MM.1S (cell line): ENCODE results near the gene CTCF.

Source experiments
- DNase-seq: peaks from one replicate; pipeline ENCODE4 v3.0.0-alpha.2; 2015
- H2AFZ ChIP-seq: fragments of 300-600 bp; sonication (generic); 2 replicates; pipeline ENCODE4 v1.6.0; 2016; ENCODE audit warnings: antibody characterized with exemption, low read length
- H3F3A ChIP-seq: fragments of 300-600 bp; sonication (generic); 2 replicates; pipeline ENCODE4 v1.6.1; 2016; ENCODE audit warnings: mild to moderate bottlenecking, antibody characterized with exemption, low read length, moderate library complexity, mixed read lengths; ENCODE audit not compliant: insufficient read depth
- H3K27ac ChIP-seq: fragments of 300-600 bp; sonication (generic); 2 replicates; pipeline ENCODE4 v1.5.1; 2016; ENCODE audit warnings: mild to moderate bottlenecking, low read length
- H3K27me3 ChIP-seq: fragments of 300-600 bp; sonication (generic); replicated peaks from 2 replicates; pipeline ENCODE4 v1.6.0; 2016; ENCODE audit warnings: low read length; ENCODE audit not compliant: insufficient read depth
- H3K36me3 ChIP-seq: fragments of 300-600 bp; sonication (generic); replicated peaks from 2 replicates; pipeline ENCODE4 v1.6.1; 2016; ENCODE audit warnings: mild to moderate bottlenecking, low read length, mixed read lengths; ENCODE audit not compliant: insufficient read depth
- H3K4me1 ChIP-seq: fragments of 300-600 bp; sonication (generic); 2 replicates; pipeline ENCODE4 v1.6.1; 2016; ENCODE audit warnings: low read length, mixed read lengths
- H3K4me2 ChIP-seq: fragments of 300-600 bp; sonication (generic); 2 replicates; pipeline ENCODE4 v1.6.0; 2016; ENCODE audit warnings: low read depth, low read length
- H3K4me3 ChIP-seq: fragments of 300-600 bp; sonication (generic); 2 replicates; pipeline ENCODE4 v1.5.1; 2016; ENCODE audit warnings: low read length, mixed read lengths
- H3K79me2 ChIP-seq: fragments of 300-600 bp; sonication (generic); 2 replicates; pipeline ENCODE4 v1.6.1; 2016; ENCODE audit warnings: mixed run types, low read length, mixed read lengths
- H3K9ac ChIP-seq: fragments of 300-600 bp; sonication (generic); 2 replicates; pipeline ENCODE4 v1.6.1; 2016; ENCODE audit warnings: low read length, mixed read lengths
- H3K9me2 ChIP-seq: fragments of 300-600 bp; sonication (generic); replicated peaks from 2 replicates; pipeline ENCODE4 v1.6.1; 2016; ENCODE audit warnings: mild to moderate bottlenecking, low read length, mixed read lengths; ENCODE audit not compliant: insufficient read depth
- H3K9me3 ChIP-seq: fragments of 300-600 bp; sonication (generic); replicated peaks from 2 replicates; pipeline ENCODE4 v1.6.1; 2016; ENCODE audit warnings: mild to moderate bottlenecking, low read length, mixed read lengths; ENCODE audit not compliant: insufficient read depth
- H4K20me1 ChIP-seq: fragments of 300-600 bp; sonication (generic); 2 replicates; pipeline ENCODE4 v1.6.1; 2016; ENCODE audit warnings: mild to moderate bottlenecking, low read length, moderate library complexity, mixed read lengths; ENCODE audit not compliant: insufficient read depth
- CTCF ChIP-seq: fragments of 300-600 bp; sonication (generic); IDR thresholded peaks from 2 replicates; pipeline ENCODE4 v1.5.1; 2016; ENCODE audit warnings: antibody characterized with exemption, low read length, mixed read lengths
- EZH2 ChIP-seq: fragments of 300-600 bp; sonication (generic); optimal IDR thresholded peaks from 2 replicates; pipeline ENCODE3; 2017; ENCODE audit warnings: low read depth, mild to moderate bottlenecking, antibody characterized with exemption, low read length, mixed read lengths
- EZH2phosphoT487 ChIP-seq: fragments of 300-600 bp; sonication (generic); IDR thresholded peaks from 2 replicates; pipeline ENCODE4 v1.6.1; 2018; ENCODE audit warnings: antibody characterized with exemption, low read length

Gene CTCF

GRCh38 chr16:67632415-67633172 lies 70.3 kb downstream of the CTCF start:
- Histone ChIP-seq H3K9ac (no peak overlapping the region), H3K4me3 (no peak overlapping the region), H3K36me3 (peaks cover 9% of the 10 kb centered on the region; the same call in 1 of the 2 replicates), H3K4me1 (no peaks in the 10 kb centered on the region), H3K27ac (no peak overlapping the region), H3K4me2 (no peak overlapping the region), H3K27me3 (no peaks in the 10 kb centered on the region), H2AFZ (no peak overlapping the region), H3K9me3 (no peaks in the 10 kb centered on the region), H4K20me1 (no peaks in the 10 kb centered on the region), H3K9me2 (no peaks in the 10 kb centered on the region), H3F3A (no peaks in the 10 kb centered on the region), H3K79me2 (peaks cover 20% of the 10 kb centered on the region)
- TF ChIP-seq CTCF = no peak
- TF ChIP-seq EZH2 = no peak
- no peak for TF ChIP-seq EZH2phosphoT487
- DNase-seq = no peak

- H3K27ac ChIP-seq = no peak overlapping the region
- peaks cover 15% of the 10 kb centered on the region for H3K79me2 ChIP-seq
- no peak for DNase-seq
- no peaks in the 10 kb centered on the region for H3K9me3 ChIP-seq
- no peak overlapping the region for H3K4me3 ChIP-seq
- no peak overlapping the region for H3K4me2 ChIP-seq
- no peaks in the 10 kb centered on the region for H3K4me1 ChIP-seq
- no peaks in the 10 kb centered on the region for H3F3A ChIP-seq
- no peaks in the 10 kb centered on the region for H4K20me1 ChIP-seq
- peaks cover 10% of the 10 kb centered on the region for H3K36me3 ChIP-seq
- H2AFZ ChIP-seq = no peak overlapping the region
- H3K9ac ChIP-seq = no peak overlapping the region
- TF ChIP-seq CTCF (no peak), EZH2 (no peak), EZH2phosphoT487 (no peak)
- H3K27me3 ChIP-seq = no peaks in the 10 kb centered on the region
- H3K9me2 ChIP-seq = no peaks in the 10 kb centered on the region
Measured at GRCh38 chr16:67636713-67637112, 74.4 kb downstream of the CTCF start.

- Histone ChIP-seq H3K27me3 (no peaks in the 10 kb centered on the region), H2AFZ (no peak overlapping the region), H3K9me3 (no peaks in the 10 kb centered on the region), H3K4me1 (no peaks in the 10 kb centered on the region), H3K27ac (no peak overlapping the region), H3K36me3 (peaks cover 10% of the 10 kb centered on the region), H4K20me1 (no peaks in the 10 kb centered on the region), H3K9ac (no peak overlapping the region), H3K9me2 (no peaks in the 10 kb centered on the region), H3F3A (no peaks in the 10 kb centered on the region), H3K4me2 (no peak overlapping the region), H3K79me2 (peaks cover 11% of the 10 kb centered on the region; the same call in 1 of the 2 replicates), H3K4me3 (no peak overlapping the region)
- DNase-seq = no peak
- TF ChIP-seq EZH2 = no peak
- no peak for TF ChIP-seq CTCF
- TF ChIP-seq EZH2phosphoT487 = no peak
Measured at GRCh38 chr16:67637625-67638024, 75.3 kb downstream of the CTCF start.
